ACC112 (cell line): ENCODE measurements around the gene ITPR1.

Experiments used
- H2AFZ ChIP-seq: fragments of 200-600 bp; sonication (generic); one replicate; pipeline ENCODE4 v1.6.0; 2017; ENCODE audit warnings: antibody characterized with exemption, low read length; ENCODE audit not compliant: unreplicated experiment
- H3K27ac ChIP-seq: fragments of 200-600 bp; sonication (generic); 2 replicates; pipeline ENCODE4 v1.5.1; 2014; ENCODE audit warnings: low read depth, mild to moderate bottlenecking, antibody characterized with exemption, low read length, moderate library complexity
- H3K27me3 ChIP-seq: fragments of 200-600 bp; sonication (generic); 2 replicates; pipeline ENCODE4 v1.6.1; 2014; ENCODE audit warnings: mild to moderate bottlenecking, antibody characterized with exemption, low read length, moderate library complexity, mixed read lengths; ENCODE audit not compliant: insufficient read depth
- H3K36me3 ChIP-seq: fragments of 200-600 bp; sonication (generic); 2 replicates; pipeline ENCODE4 v1.6.1; 2016; ENCODE audit warnings: mild to moderate bottlenecking, antibody characterized with exemption, low read length, moderate library complexity, mixed read lengths; ENCODE audit not compliant: insufficient read depth
- H3K4me1 ChIP-seq: fragments of 200-600 bp; sonication (generic); one replicate; pipeline ENCODE4 v1.6.1; 2016; ENCODE audit warnings: low read length, mixed read lengths; ENCODE audit not compliant: insufficient read depth, unreplicated experiment, control insufficient read depth
- H3K4me3 ChIP-seq: fragments of 200-600 bp; sonication (generic); 2 replicates; pipeline ENCODE4 v1.5.1; 2014; ENCODE audit warnings: mild to moderate bottlenecking, low read depth, low read length
- H3K79me2 ChIP-seq: fragments of 200-600 bp; sonication (generic); one replicate; pipeline ENCODE4 v1.6.0; 2016; ENCODE audit warnings: low read length; ENCODE audit not compliant: control insufficient read depth, unreplicated experiment, insufficient read depth

Gene ITPR1

GRCh38 chr3:4732925-4733324 is 239.8 kb downstream of the ITPR1 start:
- Histone ChIP-seq H3K36me3 (no peaks in the 10 kb centered on the region), H3K27ac (no peak overlapping the region), H2AFZ (no peak overlapping the region), H3K79me2 (no peaks in the 10 kb centered on the region), H3K4me1 (no peaks in the 10 kb centered on the region), H3K27me3 (no peaks in the 10 kb centered on the region), H3K4me3 (no peak overlapping the region)

- Histone ChIP-seq H3K4me1 (peaks cover 9% of the 10 kb centered on the region), H3K4me3 (no peak overlapping the region), H3K27ac (no peak overlapping the region), H3K27me3 (no peaks in the 10 kb centered on the region), H3K36me3 (no peaks in the 10 kb centered on the region), H3K79me2 (no peaks in the 10 kb centered on the region), H2AFZ (no peak overlapping the region)
Observed at GRCh38 chr3:4734454-4734853, 241.3 kb downstream of the ITPR1 start.

- H2AFZ ChIP-seq: no peak overlapping the region
- peaks cover 10% of the 10 kb centered on the region for H3K4me1 ChIP-seq
- no peaks in the 10 kb centered on the region for H3K27me3 ChIP-seq
- H3K36me3 ChIP-seq: no peaks in the 10 kb centered on the region
- H3K79me2 ChIP-seq: no peaks in the 10 kb centered on the region
- H3K4me3 ChIP-seq: no peak overlapping the region
- H3K27ac ChIP-seq: no peak overlapping the region
Observed at GRCh38 chr3:4735243-4735642, 242.1 kb downstream of the ITPR1 start.

- no peaks in the 10 kb centered on the region for H3K27me3 ChIP-seq
- no peaks in the 10 kb centered on the region for H3K36me3 ChIP-seq
- no peak overlapping the region for H3K27ac ChIP-seq
- no peak overlapping the region for H3K4me3 ChIP-seq
- no peak overlapping the region for H2AFZ ChIP-seq
- peaks cover 21% of the 10 kb centered on the region for H3K4me1 ChIP-seq
- no peaks in the 10 kb centered on the region for H3K79me2 ChIP-seq
Observed at GRCh38 chr3:4736284-4736861, 243.2 kb downstream of the ITPR1 start.

- no peaks in the 10 kb centered on the region for H3K79me2 ChIP-seq
- H2AFZ ChIP-seq: no peak overlapping the region
- H3K4me3 ChIP-seq: no peak overlapping the region
- peak overlapping the region; percentile 10; the same call in 1 of the 2 replicates for H3K27ac ChIP-seq
- H3K36me3 ChIP-seq: no peaks in the 10 kb centered on the region
- H3K27me3 ChIP-seq: no peaks in the 10 kb centered on the region
- peaks cover 31% of the 10 kb centered on the region for H3K4me1 ChIP-seq
Observed at GRCh38 chr3:4738737-4739274, 245.7 kb downstream of the ITPR1 start.

- H3K27me3 ChIP-seq: no peaks in the 10 kb centered on the region
Observed at GRCh38 chr3:4739289-4740236, 246.4 kb downstream of the ITPR1 start.

GRCh38 chr3:4740397-4741105 is 247.4 kb downstream of the ITPR1 start:
- no peaks in the 10 kb centered on the region for H3K36me3 ChIP-seq
- no peak overlapping the region for H2AFZ ChIP-seq
- peaks cover 43% of the 10 kb centered on the region for H3K4me1 ChIP-seq
- peak overlapping the region; percentile 98 for H3K27ac ChIP-seq
- H3K27me3 ChIP-seq: no peaks in the 10 kb centered on the region
- no peak overlapping the region for H3K4me3 ChIP-seq
- no peaks in the 10 kb centered on the region for H3K79me2 ChIP-seq

More at GRCh38 chr3:4739289-4740236, 246.4 kb downstream of the ITPR1 start:
- no peak overlapping the region for H2AFZ ChIP-seq
- peaks cover 37% of the 10 kb centered on the region for H3K4me1 ChIP-seq
- H3K36me3 ChIP-seq: no peaks in the 10 kb centered on the region
- H3K79me2 ChIP-seq: no peaks in the 10 kb centered on the region
- H3K27ac ChIP-seq: peak overlapping the region; percentile 98; the same call in 1 of the 2 replicates
- H3K4me3 ChIP-seq: no peak overlapping the region

- no peaks in the 10 kb centered on the region for H3K27me3 ChIP-seq
- no peaks in the 10 kb centered on the region for H3K36me3 ChIP-seq
- peaks cover 43% of the 10 kb centered on the region for H3K4me1 ChIP-seq
- peak overlapping the region; percentile 30; the same call in 1 of the 2 replicates for H3K4me3 ChIP-seq
- no peaks in the 10 kb centered on the region for H3K79me2 ChIP-seq
- peak overlapping the region; percentile 30 for H2AFZ ChIP-seq
- peak overlapping the region; percentile 98 for H3K27ac ChIP-seq
Observed at GRCh38 chr3:4741106-4741403, 247.9 kb downstream of the ITPR1 start.

- H3K27ac ChIP-seq: peak overlapping the region; percentile 98
- H3K27me3 ChIP-seq: no peaks in the 10 kb centered on the region
- peak overlapping the region; percentile 30 for H2AFZ ChIP-seq
- H3K79me2 ChIP-seq: no peaks in the 10 kb centered on the region
- peak overlapping the region; percentile 30 for H3K4me3 ChIP-seq
- H3K36me3 ChIP-seq: no peaks in the 10 kb centered on the region
- H3K4me1 ChIP-seq: peaks cover 45% of the 10 kb centered on the region
Observed at GRCh38 chr3:4741404-4742307, 248.5 kb downstream of the ITPR1 start.

GRCh38 chr3:4742359-4742758 is 249.2 kb downstream of the ITPR1 start:
- H3K4me3 ChIP-seq: no peak overlapping the region
- H3K4me1 ChIP-seq: peaks cover 48% of the 10 kb centered on the region
- H3K27ac ChIP-seq: peak overlapping the region; percentile 98
- no peaks in the 10 kb centered on the region for H3K79me2 ChIP-seq
- H3K36me3 ChIP-seq: no peaks in the 10 kb centered on the region
- H2AFZ ChIP-seq: no peak overlapping the region
- no peaks in the 10 kb centered on the region for H3K27me3 ChIP-seq
